Measurements from ENCODE around the gene CA7. TPM values are rescaled to one million over a fixed set of nuclear protein-coding genes. Genes with fewer than 3 reads are reported as not detected.

The CA7 gene
- total RNA-seq, 4 donors from 2014 or later, result 107 to 237 (median 152) TPM

- 92% methylated on average over 4 of the region's 4 CpGs; no CpG with 5 or more reads in 1 of the 2 donors for WGBS, 2 donors (ENCODE audit: low coverage in 1 of 2)
- no peak for DNase-seq
- intact Hi-C loops (cut with DNase I; ENCODE audit: low total_unique reads) (loop anchor here (2.0 kb wide), 1 partner anchor 47 kb away; no protein-coding TSS in a partner anchor), in situ Hi-C loops (cut with MboI; ENCODE audit: low pct_ligation_motif_present in 1 of 4, low pct_unique_long_range_greater_than_20kb in 1 of 4, low sequenced_read_pairs in 3 of 4) (no loop called here)
- TF ChIP-seq EP300 (IDR thresholded peaks at IDR 0.05; ENCODE audit: low read depth) (no peak), POLR2A (IDR thresholded peaks at IDR 0.05) (no peak), POLR2AphosphoS5 (IDR thresholded peaks at IDR 0.05) (no peak), CTCF (IDR thresholded peaks at IDR 0.05) (no peak)
- H3K36me3 ChIP-seq, result no peaks in the 10 kb centered on the region
- H3K4me1 ChIP-seq, result peaks cover 0 to 8% (median 6%) of the 10 kb centered on the region in 4 donors
- peaks cover 22% of the 10 kb centered on the region for H3K27me3 ChIP-seq
- H3K9me3 ChIP-seq, result no peaks in the 10 kb centered on the region
- no peak overlapping the region for H3K27ac ChIP-seq
- H3K4me3 ChIP-seq, result no peak overlapping the region
These were observed 5.3 kb downstream of the CA7 start for GRCh38 chr16:66849549-66849948.

- TF ChIP-seq POLR2A (IDR thresholded peaks at IDR 0.05) (no peak), POLR2AphosphoS5 (IDR thresholded peaks at IDR 0.05) (no peak)
- peaks cover 15% of the 10 kb centered on the region for H3K27me3 ChIP-seq
- peaks cover 0 to under 1% (median under 1%) of the 10 kb centered on the region in 4 donors for H3K4me1 ChIP-seq
- no peaks in the 10 kb centered on the region for H3K9me3 ChIP-seq
- in situ Hi-C loops (cut with MboI; ENCODE audit: low pct_ligation_motif_present in 1 of 4, low pct_unique_long_range_greater_than_20kb in 1 of 4, low sequenced_read_pairs in 3 of 4) (loop anchor here (25.0 kb wide), 1 partner anchor 438 kb away; no protein-coding TSS in a partner anchor), intact Hi-C loops (cut with DNase I; ENCODE audit: low total_unique reads) (no loop called here)
- whole genome bisulfite sequencing, 2 donors (ENCODE audit: low coverage in 1 of 2), result 60 to 78% methylated on average over 1 to 14 of the region's 14 CpGs
- no peaks in the 10 kb centered on the region for H3K36me3 ChIP-seq
- no peak for DNase-seq
- H3K27ac ChIP-seq, result no peak overlapping the region
- H3K4me3 ChIP-seq, result no peak overlapping the region
These were observed 6.1 kb downstream of the CA7 start for GRCh38 chr16:66850115-66850815.

- TF ChIP-seq POLR2A (IDR thresholded peaks at IDR 0.05) (no peak), POLR2AphosphoS5 (IDR thresholded peaks at IDR 0.05) (no peak), EP300 (IDR thresholded peaks at IDR 0.05; ENCODE audit: low read depth) (no peak), CTCF (IDR thresholded peaks at IDR 0.05) (no peak)
- no peaks in the 10 kb centered on the region for H3K36me3 ChIP-seq
- in situ Hi-C loops (cut with MboI; ENCODE audit: low pct_ligation_motif_present in 1 of 4, low pct_unique_long_range_greater_than_20kb in 1 of 4, low sequenced_read_pairs in 3 of 4), result loop anchor here (25.0 kb wide), 1 partner anchor 439 kb away; no protein-coding TSS in a partner anchor
- no peaks in the 10 kb centered on the region for H3K4me1 ChIP-seq
- no peak overlapping the region for H3K27ac ChIP-seq
- intact Hi-C loops (cut with DNase I; ENCODE audit: low total_unique reads), result no loop called here
- 92% methylated on average over 12 of the region's 13 CpGs; no CpG with 5 or more reads in 1 of the 2 donors for WGBS, 2 donors (ENCODE audit: low coverage in 1 of 2)
- H3K27me3 ChIP-seq, result peaks cover 4% of the 10 kb centered on the region
- H3K9me3 ChIP-seq, result no peaks in the 10 kb centered on the region
- H3K4me3 ChIP-seq, result no peak overlapping the region
- DNase-seq, result no peak
These were observed 7.2 kb downstream of the CA7 start for GRCh38 chr16:66851166-66851964.

- intact Hi-C loops (cut with DNase I; ENCODE audit: low total_unique reads) (no loop called here), in situ Hi-C loops (cut with MboI; ENCODE audit: low pct_ligation_motif_present in 1 of 4, low pct_unique_long_range_greater_than_20kb in 1 of 4, low sequenced_read_pairs in 3 of 4) (loop anchor here (25.0 kb wide), 1 partner anchor 441 kb away; no protein-coding TSS in a partner anchor)
- 84% methylated on average over 15 of the region's 15 CpGs; no CpG with 5 or more reads in 1 of the 2 donors for WGBS, 2 donors (ENCODE audit: low coverage in 1 of 2)
- H3K4me1 ChIP-seq, result no peaks in the 10 kb centered on the region
- DNase-seq, result no peak
- TF ChIP-seq CTCF (IDR thresholded peaks at IDR 0.05) (no peak), POLR2AphosphoS5 (IDR thresholded peaks at IDR 0.05) (no peak), POLR2A (IDR thresholded peaks at IDR 0.05) (no peak), EP300 (IDR thresholded peaks at IDR 0.05; ENCODE audit: low read depth) (no peak)
- H3K27me3 ChIP-seq, result no peaks in the 10 kb centered on the region
- no peak overlapping the region for H3K4me3 ChIP-seq
- no peaks in the 10 kb centered on the region for H3K9me3 ChIP-seq
- H3K27ac ChIP-seq, result no peak overlapping the region
- H3K36me3 ChIP-seq, result no peaks in the 10 kb centered on the region
These were observed 9.3 kb downstream of the CA7 start for GRCh38 chr16:66853261-66854139.

Measured in transverse colon (tissue), 4 donors.